ENCODE measurements around the gene SLC38A9. TPM values are rescaled to one million over a fixed set of nuclear protein-coding genes. Genes with fewer than 3 reads are reported as not detected.

Gene SLC38A9
- polyA plus RNA-seq, 3 donors = 27.3 to 38.3 (median 32.8) TPM

DNA sequence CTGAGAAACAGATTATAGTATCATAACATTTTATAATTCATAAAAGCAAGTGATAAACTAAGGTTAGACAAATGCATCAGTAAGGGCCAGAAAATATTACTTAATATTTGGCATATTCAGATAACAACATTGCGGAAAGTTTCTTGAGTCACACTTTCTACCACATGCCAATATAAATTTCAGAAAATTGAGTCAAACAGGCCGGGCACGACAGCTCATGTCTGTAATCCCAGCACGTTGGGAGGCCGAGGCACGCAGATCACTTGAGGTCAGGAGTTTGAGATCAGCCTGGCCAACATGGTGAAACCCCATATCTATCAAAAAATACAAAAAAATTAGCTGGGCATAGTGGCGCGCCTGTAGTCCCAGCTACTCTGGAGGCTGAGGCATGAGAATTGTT, 47.1 kb downstream of the SLC38A9 start:
- DNase-seq = no peak

DNA sequence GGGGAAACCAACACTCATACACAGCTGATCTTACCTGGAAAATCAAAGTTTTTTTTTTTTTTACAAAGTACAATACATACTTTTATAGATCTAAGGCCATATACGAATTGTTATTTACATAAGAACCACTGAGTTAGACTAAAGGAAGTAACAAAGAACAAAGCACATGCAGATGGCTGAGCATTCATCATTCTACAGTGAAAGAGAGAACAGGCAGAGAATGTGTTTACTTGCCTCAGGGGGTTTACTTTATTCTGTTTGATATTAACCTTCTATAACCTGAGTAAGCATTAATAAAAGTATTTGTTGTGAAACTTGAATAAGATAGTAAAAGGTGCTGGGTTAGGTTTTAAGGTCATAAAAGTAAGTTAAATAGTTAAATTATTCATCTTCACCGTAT, 54.7 kb downstream of the SLC38A9 start:
- DNase-seq = no peak

DNA sequence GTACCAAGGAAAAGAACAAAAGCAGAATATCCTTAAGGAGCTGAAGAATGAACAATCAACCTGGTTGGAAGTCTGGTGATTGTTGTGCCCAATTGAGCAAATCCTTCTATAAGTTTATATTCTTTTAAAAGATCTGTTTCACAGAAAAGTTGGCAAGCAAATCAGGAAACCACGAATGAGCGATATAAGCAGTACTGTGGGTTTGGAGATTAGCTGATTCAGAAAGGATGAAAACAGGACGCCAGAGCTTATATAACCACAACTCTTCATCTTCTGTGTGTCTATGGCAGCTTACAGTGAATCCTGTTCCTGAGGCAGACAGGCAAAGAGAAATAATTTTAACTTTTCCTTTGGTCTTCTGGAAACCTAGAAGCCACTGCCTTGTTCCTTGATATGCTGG, 61.7 kb downstream of the SLC38A9 start:
- DNase-seq = no peak

DNA sequence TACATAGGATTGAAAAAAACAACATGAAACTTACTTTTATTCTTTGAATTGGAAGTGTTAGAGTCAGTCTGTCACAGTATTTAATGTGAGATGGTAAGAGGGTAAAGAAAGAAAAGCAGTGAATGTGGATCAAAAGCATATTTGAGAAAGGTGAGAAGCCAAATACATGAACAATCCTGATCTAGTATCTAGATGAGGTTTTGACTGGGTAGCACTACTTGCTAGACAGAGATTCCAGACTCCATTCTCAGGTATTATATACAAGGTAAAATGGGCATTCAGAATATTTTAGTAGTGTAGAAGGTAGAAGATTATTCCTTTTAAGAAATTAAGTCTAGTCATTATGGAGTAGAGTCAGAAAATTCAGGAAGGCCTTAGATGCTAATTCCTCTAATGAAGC, 62.2 kb downstream of the SLC38A9 start:
- DNase-seq = no peak

DNA sequence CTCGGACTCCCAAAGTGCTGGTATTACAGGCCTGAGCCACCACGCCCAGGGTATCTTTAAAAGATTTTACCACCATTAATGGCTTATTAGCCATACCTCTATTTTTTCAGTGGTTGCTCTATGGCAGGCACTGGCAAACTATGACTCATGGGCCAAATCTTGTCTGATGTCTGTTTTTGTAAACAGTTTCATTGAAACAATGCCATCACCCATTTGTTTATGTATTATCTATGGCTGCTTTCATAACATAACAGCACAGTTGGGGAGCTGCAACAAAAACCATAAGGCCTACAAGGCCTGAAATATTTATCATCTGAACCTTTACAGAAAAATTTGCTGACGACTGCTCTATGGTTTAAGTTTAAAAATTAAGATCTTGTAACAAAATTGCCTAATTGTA, 66.8 kb downstream of the SLC38A9 start:
- no peak for DNase-seq

DNA sequence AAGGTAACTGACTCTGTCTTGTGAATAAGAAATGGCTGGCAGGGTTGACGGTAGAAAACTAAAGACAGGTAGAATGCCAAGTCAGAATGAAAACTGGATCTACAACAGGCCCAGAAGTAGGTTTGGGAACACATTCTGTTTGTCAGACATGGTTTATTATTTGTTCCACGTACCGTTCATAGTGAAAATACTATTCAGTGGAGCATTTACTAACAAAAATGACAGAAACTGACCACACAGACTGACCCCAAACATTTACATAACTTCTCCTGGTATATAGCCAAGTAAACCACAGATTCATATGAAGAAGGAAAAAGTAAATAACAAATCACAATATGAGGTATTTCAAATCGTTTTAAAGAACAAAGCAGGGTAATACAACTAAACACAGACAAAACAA, 73.7 kb downstream of the SLC38A9 start:
- DNase-seq = no peak

DNA sequence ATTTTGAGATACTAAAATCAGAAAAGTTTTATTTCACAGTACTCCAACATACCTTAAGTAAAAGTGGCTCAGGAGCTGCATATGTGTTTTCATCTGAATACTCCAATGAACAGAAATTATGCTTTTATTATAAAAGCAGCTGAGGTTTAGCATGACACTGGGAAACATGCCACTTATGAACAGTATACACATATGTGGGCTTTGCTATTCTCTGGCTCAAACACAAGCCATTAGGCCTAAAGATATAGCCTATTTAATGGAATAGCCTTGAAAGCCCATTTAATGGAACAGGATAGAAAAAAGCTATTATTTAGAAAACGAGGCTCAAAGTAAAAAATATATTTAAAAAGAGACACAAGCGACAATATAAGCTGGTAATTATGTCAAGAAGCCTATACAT, 74.1 kb downstream of the SLC38A9 start:
- DNase-seq = no peak

DNA sequence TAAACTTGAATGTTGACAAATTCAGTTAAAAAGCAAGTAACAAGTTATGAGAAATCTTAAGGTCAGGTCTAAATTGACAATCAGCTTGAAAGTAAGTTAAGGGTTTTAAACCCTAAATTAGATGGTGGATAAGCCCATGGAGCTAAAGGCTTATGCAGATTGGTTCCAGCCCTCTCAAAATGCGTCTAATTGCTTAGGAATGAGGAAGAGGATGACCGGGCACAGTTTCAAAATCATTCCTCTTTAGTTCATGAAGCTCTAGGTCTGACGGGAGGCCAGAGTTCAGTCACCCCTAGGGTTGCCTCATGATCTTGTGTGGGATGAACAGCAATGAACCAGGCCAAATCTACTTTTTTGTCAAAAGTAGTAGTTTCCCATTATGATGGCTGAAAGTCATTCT, 75.4 kb downstream of the SLC38A9 start:
- peak; percentile 54 for DNase-seq

DNA sequence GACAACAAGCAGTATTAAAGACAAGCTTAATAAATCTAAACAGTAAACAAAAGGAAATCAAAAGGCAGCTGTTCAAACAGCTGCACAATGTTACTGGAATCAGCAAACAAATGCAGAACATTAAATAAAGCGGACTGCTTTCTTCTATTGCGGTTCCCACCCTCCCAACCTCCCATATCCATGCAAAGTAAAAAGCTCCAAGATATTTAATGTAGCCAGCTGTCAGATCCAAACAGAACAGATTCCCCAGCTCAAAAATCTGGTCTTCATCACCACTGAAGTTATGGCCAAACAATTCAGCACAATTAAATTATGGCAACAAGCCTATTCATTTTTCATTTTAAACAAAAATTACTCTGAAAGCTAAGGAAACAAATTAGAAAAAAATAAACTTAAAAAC, 75.9 kb downstream of the SLC38A9 start:
- peak; percentile 80 for DNase-seq

DNA sequence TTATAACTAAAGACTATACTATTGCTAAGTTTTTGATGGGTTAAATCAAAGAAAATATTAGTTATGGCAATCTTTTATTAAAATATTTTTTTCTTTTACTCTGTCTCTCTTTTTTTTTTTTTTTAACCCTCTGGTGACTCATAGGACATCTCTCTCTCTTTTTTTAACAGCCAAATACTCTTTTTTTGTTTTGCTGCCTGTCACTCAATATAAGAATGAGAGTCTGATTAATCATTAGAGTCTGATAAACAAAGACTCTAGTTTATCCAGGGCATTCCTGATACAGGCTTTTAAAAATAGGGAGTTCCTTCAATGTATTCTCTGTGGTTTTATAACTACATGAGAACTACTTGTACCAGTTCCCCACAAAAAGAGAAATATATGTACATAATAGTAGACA, 77.3 kb downstream of the SLC38A9 start:
- no peak for DNase-seq

DNA sequence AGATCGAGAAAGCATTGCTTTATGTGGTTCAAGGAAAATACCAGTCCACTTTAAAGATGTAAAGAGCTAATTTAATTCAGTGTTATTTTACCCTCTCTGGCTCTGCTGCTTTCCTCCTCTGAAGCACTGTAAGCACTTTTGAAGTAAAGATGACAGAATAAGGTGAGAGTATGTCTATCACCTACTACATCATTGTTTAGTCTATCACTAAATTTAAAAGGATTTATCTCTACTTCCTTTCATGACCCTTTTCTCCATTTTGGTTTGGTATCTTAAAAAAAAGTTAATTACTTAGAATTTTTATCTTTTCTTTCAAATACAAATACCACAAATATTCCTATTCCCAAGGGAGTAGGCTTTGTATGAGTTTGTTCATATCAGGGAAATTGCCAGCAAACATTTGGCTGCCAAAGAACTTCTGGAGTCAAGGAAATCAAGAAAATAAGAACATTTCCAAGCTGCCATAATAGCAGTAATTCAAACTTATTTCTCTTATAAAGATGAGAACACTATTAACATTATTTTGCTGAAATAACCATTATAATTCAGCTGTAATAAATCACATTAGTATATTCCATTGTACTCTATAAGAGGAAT, 77.8 kb downstream of the SLC38A9 start:
- DNase-seq = peak; percentile 67

DNA sequence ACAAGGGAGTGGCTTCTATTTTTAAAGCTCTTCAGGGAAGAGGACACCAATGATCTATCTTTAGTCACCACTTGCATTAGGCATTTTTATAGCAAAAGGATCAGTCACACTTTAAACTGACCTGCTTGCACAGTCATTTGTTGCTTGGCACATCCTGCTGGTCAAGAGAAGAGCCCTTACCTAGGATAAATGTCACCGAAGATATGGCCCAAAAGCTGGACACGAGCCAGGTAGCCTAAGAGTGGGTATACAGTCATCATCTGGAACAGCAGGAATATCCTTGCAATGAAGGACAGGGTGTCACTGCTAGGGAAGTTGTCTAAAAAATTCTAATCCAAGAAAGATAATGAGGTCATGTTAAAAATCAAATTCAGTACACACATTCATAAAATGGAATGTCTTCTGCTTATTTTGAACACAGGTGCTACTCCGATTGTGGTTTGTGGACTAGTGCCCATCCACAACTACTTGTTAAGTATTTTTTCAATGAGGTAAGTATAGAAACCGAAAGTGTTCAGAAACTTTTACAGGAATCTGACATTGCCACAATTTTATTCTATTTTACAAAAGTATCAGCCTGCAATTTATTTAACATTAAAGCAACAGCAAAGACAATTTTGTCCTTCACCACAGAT, 78.4 kb downstream of the SLC38A9 start:
- no peak for DNase-seq

DNA sequence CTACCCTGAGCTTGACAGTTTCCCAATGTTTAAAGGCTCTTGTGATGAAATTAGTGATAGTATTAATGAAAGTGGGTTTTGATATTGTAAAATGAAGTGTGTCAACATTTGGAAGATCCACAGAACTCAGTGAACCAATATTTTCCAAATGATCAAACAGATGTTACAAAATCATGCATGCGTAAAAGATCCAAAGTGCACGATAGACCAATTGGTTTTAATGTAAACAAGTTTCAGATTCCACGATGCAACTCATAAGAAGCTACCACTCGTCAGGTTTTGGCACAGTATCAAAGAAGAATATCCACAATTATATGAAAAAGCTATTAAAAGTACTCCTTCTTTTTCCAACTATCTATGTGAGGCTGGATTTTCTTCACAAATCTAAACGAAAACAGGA, 82.3 kb downstream of the SLC38A9 start:
- DNase-seq = no peak

DNA sequence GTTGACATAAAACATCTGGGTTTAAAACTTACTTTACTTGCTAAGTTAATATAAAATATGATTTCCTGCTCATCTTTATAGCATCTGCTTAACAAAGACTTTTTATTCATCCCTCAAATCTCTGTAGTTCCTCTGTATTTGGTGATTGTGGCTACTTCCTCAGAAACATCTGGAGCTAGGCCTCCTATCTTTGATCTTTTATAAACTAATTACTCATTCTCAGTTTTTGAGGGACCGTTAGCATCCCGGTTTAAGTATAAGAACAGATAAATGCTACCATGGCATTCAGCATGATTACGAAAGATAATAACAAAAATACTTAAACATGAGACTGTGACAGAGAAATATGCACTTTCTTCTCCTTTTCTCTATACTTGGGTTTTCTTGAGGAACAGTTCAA, 85.3 kb downstream of the SLC38A9 start:
- DNase-seq = peak; percentile 26

DNA sequence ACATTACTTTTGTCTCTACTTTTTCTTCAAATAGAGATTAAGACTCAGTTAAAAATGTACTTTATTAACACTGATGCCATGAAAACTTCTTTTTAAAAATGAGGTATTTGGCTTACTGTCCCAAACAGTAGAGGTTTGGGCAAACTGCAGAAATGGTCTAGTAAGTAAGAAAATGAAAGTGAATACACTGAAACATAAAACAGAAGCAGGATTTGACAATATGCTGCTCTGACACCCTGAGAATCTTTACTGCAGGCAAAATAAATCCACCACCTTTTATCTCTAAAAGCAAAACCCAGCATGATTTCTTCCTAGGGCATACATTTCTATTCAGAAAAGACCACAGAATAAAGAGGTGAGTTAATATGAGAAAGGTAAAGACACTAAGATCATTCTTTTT, 86.2 kb downstream of the SLC38A9 start:
- DNase-seq = no peak

DNA sequence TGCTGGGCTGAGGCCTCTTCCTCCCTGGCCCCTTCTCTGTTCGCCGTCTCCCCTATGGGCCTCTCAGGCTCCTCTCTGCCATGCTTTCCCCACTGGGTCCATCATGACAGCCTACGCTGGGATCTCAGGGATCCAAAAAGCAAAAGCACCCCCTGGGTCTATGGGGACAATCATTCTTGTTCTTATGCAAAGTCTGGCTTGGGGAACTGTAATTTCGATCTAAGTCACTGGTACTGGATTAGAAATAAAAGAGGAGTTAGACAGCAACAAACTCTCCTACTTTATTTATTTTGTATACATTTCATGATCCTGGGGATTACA, 86.6 kb downstream of the SLC38A9 start:
- no peak for DNase-seq

DNA sequence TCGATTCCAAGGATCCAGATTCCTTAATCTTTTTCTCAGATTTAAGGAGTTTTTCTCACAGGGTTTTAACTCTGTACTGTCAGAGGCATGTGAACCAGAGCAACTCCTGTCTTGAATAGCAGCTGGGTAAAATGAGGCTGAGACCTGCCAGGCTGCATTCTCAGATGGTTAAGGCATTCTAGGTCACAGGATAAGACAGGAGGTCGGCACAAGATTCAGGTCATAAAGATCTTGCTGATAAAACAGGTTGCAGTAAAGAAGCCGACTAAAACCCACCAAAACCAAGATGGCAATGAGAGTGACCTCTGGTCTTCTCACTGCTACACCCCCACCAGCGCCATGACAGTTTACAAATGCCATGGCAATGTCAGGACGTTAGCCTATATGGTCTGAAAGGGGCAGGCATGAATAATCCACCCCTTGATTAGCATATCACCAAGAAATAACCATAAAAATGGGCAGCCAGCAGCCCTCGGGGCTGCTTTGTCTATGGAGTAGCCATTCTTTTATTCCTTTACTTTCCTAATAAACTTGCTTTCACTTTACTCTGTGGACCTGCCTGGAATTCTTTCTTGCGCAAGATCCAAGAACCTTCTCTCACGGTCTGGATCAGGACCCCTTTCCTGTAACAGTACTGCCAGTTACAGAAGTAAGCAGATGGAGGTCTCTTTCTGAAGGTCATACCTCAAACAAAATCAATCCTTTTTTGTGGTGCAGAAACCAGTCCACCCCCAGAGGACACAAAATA, 87.1 kb downstream of the SLC38A9 start:
- DNase-seq = no peak

DNA sequence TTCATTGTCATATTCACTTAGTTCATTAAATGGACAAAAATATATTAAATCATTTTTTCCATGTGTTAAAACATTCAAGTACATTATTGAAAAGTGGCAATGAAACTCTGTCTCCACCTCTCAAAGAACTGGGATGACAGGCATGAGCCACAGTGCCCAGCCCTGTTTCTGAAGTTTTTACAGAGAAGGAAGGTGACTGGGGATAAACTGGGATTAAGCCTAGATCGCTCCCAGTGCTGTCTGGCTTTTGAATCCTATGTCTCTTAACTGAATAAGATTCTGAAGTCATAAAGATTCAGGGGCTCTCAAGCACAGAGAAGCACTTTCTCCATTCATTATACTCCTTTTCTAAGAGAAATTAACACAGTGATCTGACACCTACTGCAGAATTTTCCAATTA, 88.3 kb downstream of the SLC38A9 start:
- DNase-seq = no peak

DNA sequence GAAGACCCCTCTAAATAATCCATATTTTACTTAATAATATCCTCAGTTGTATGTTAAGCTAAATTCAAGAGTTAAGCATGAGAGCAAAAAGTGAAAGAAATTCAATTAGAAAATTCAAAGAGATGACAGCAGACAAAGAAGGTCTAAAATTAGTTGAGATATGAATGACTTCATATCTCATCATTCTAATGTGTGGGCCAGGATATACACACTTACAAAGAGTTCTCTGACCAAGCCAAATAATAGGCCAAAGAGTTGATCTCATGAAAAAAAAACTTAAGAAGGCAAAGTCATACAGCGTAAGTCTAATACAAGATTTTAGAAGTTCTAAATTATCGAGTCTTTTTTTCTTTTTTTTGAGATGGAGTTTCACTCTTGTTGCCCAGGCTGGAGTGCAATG, 89.7 kb downstream of the SLC38A9 start:
- DNase-seq = no peak

DNA sequence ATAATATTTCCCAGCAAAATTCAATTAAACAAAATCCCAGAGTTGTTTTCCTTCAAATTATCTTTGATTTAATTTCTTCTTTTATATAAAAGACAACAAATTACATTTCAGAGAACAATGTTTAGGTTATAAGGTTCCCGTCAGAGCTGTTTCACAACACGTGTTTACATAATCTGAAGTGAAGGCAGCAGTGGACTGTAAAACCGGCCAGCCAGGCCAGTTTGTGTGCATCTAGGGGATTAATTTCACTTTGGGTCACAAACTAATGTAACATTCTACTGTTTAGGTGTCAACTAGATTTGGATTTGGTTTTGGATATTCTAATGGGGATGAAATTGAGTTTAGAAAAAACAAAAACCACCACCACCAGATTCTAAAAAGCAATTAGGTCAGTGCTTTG, 90.9 kb downstream of the SLC38A9 start:
- no peak for DNase-seq

DNA sequence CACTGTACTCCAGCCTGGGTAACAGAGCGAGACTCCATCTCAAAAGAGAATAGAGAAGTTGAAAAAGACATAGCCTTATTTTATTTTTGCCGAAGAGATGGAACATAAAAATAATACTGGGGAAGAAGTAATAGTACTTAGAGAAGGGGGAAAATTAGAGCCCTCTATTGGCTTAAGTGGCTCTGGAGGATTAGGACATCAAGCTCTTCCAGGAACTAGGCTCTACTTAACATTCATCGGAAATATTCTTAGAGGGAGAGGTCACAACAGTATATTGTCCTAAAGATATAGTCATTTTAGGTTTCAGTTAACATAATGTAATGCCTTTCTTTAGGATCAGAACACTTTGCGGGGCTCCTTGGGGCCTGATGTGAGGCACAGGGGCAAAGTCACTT, 91.4 kb downstream of the SLC38A9 start:
- no peak for DNase-seq

DNA sequence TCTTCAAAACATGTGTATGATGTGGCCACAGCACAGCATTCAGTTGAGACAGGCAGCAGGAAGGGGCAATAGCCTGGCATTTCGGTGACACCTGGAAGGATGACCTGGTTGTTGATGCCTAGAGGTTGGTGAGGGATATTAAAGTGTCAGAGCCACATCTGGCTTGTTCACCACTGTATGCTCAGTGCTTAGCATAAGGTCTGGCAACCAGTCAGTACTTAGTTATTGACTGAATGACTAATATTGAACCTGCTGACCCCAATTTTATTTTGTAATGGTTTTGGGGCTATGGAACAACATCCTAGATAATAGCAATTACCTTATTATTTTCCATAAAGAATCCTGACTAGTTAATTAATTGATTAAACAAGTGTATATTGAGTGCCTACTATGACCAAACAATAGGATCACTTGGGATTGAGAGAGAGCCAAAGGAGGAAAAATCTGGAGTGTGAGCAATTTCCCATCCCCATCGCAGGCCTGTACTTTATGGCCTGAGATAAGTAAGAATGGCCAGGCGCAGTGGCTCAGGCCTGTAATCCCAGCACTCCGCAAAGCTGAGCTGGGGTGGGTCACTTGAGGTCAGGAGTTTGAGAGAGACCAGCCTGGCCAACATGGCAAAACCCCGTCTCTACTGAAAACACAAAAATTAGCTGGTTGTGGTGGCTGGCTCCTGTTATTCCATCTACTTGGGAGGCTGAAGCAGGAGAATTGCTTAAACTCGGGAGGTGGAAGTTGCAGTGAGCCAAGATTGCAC, 91.9 kb downstream of the SLC38A9 start:
- no peak for DNase-seq

DNA sequence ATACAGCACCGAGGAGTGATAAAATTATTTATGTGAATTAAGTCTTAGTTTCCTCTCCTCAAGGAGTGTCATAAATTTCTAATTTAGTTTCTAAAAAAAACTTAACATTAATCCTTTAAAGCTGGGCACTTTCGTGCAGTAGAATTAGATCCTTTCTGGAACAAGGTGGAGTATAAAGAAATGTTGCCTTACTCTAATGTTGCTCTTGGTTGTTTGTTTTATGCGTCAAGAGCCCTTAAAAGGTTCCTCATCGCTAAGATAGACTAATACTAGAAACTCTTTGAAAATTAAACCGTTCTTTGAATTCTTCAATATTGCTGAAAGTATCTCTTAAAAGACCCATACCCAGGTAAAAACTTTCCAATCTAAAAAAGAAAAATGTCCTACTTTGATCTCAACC, 93.8 kb downstream of the SLC38A9 start:
- no peak for DNase-seq
